SH-SY5Y (cell line): ENCODE measurements around the gene KIAA1217.

Experiments
- GATA2 ChIP-seq: IDR thresholded peaks from 2 replicates; pipeline ENCODE4 v1.6.1; 2011; ENCODE audit warnings: mild to moderate bottlenecking, low read depth, low read length
- GATA3 ChIP-seq: IDR thresholded peaks from 2 replicates; pipeline ENCODE4 v1.6.1; 2011; ENCODE audit warnings: low read depth, mild to moderate bottlenecking, low read length, moderate library complexity

KIAA1217 gene

DNA sequence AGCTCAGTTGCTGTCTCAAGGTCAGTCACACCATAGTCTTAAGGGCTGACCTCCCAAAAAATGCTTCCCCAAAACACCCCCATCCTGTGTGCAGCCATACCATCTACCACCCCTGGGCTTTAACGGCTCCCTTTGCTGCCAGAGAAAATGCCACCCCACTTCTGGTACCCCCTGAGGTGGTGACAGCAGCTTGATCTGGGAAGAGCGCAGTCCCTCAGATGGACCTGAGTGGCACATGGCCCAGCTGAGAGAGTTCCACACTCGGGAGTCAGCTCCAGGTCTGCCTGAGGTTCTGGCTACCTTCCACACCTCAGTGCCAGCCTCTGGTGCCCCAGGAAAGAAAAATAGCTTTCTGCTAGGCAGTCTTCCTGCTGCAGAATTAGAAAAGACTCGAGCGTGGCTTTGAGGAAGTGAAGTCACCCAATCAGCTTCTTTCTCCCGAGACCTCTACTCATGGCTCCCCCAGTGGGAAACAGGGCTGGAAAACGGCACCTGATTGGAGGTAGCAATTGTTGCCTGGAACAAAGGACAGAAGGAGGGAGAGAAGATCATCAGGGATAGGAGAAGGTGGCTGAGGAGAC, 363.0 kb downstream of the KIAA1217 start:
- TF ChIP-seq GATA3 (no peak), GATA2 (no peak)

GRCh38 chr10:24574161-24574560, 365.2 kb downstream of the KIAA1217 start:
- TF ChIP-seq GATA3 (no peak), GATA2 (no peak)

DNA sequence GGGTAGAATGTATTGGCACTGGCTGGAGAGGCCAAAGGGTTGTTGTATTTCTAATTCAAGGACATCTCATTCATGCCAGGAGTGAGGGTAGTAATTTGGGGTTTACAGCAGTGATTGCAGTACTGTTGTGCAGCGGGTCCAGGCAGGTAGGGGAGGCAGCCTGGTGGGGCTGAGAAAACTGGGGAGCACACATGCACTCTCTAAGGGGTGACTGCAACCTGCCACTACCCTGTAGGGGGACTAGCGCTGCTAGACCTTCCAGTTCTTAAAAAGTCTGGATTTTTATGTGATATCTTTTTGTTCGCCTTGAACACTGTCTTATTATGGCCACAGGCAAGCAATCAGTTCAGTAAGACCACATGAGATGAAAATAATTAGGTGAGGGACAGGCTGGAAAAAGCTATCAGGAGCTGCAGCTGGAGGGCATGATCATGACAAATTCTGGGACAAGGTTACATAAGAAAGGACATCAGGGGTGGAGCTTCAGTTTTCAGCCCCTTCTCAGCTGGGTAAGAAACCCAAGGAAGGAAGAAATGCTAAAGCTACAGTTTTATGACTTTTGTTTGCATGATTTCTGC, 365.7 kb downstream of the KIAA1217 start:
- TF ChIP-seq GATA3 (no peak), GATA2 (no peak)

GRCh38 chr10:24575481-24576002, 366.6 kb downstream of the KIAA1217 start:
- no peak for TF ChIP-seq GATA3
- no peak for TF ChIP-seq GATA2

DNA sequence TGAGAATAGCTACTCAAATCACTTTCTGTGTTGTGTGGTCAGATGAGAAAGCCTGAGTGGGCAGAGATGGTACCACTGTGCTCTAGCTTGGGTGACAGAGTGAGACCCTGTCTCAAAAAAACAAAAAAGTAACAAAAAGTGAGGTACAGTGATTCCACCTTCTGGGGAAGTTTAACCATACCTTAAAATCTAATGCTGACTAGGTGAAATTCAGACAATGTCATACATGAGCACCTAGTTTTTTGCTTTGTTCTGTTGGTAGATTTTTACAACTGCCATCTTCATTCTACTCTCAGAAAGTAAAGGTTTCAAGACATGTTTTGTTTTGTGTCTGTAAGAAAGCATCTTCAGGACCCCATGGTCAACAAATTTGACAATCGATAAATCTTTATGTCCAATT, 370.5 kb downstream of the KIAA1217 start:
- TF ChIP-seq GATA2 (no peak), GATA3 (no peak)

DNA sequence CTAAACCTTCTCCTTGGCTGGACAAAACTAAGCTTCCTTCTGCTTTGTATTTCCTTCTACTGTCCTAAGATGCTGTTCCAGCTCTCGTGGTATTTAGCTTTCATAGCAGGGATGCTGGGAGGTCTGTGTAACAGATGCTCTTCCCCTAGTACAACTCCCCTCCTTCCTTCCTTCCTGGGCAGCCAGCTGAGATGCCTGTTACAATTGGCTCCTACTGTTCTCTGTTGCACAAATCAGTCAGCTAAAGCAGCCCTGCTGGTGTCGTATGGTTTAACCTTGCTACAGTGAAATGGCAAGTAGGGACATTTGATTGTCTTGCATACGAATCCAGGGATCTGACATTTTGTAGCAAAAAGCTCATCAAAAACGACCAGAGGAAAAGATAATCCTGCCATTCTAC, 371.0 kb downstream of the KIAA1217 start:
- TF ChIP-seq GATA2, result no peak
- TF ChIP-seq GATA3, result no peak

GRCh38 chr10:24589265-24589664, 380.3 kb downstream of the KIAA1217 start:
- TF ChIP-seq GATA2 (no peak), GATA3 (no peak)

DNA sequence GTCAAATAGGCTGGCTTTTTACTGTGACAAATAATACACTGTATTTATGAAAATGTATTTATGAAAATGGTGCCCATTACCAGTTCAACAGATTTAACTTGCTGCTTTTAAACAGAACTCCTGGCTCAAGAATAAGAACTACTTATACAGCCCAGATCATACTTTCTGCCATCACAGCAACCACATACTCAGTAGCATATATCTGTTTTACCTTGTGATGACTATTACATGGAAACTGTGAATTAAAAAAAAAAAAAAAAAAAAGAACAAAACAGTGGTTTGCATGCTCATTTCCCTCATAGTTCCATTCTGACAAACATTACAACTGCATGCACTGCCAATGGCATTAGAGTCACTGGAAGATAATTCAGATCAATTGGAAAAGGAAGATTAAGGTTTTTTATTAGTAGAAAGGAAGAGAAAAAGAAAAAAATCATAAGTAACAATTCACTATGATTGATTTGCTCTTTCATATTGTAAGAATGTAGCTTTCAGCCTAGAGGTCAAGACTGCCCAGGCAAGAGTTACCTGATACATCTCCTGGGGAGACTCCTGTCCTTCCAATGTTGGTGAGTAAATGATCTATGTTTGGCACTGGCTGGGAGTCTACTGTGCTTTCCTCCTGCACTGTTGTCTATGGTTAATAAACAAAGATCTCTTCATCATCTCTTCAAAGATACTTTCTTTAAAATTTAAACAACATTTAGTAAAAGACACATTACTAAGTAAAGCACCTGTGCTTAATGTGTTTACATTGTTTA, 381.9 kb downstream of the KIAA1217 start:
- no peak for TF ChIP-seq GATA3

- TF ChIP-seq GATA2 (no peak), GATA3 (no peak)
Observed at GRCh38 chr10:24596217-24596930, 387.4 kb downstream of the KIAA1217 start.

DNA sequence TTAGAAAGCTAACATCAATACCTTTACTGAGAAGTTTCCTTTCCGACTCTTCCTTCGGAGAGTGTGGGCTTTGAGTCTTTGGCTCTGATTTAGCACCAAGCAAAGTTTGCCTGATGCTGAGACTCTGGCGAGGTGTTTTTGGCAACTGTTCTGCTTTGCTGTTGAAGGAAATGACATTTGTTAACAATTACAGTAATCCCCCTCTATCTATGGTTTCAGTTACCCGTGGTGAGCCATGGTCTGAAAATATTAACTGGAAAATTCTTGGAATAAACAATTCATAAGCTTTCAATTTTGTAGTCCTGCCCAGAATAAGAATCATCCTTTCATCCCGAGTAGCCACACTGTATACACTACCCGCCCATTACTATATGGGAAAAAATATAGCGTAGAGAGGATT, 388.5 kb downstream of the KIAA1217 start:
- TF ChIP-seq GATA3, result no peak
- no peak for TF ChIP-seq GATA2
